ENCODE data around the gene ABHD12B. TPM values are rescaled to one million over a fixed set of nuclear protein-coding genes. Genes with fewer than 3 reads are reported as not detected.

Gene ABHD12B
- total and polyA plus RNA-seq, 10 donors = not detected

- WGBS, 5 donors = 70 to 85% (median 74%) methylated on average over 4 of the region's 4 CpGs
- Histone ChIP-seq H3K36me3 (no peaks in the 10 kb centered on the region), H3K27ac (no peak overlapping the region), H3K9me3 (no peaks in the 10 kb centered on the region), H3K27me3 (replicated peaks in 1 of 7) (no peaks in the 10 kb centered on the region), H3K4me1 (peaks cover 0 to 32% (median 11%) of the 10 kb centered on the region in 6 donors), H3K4me3 (no peak overlapping the region)
- intact Hi-C loops (cut with DNase I; ENCODE audit: low total_unique reads) = no loop called here
- DNase-seq = no peak
- TF ChIP-seq POLR2A (IDR thresholded peaks at IDR 0.05) = no peak
- TF ChIP-seq CTCF (IDR thresholded peaks at IDR 0.05 in 8 of 11, conservative IDR thresholded peaks at IDR 0.05 in 3 of 11) = no peak
- no peak for TF ChIP-seq POLR2AphosphoS5 (IDR thresholded peaks at IDR 0.05)
These were observed 9.8 kb upstream of the ABHD12B start for GRCh38 chr14:50862036-50862570.

- H3K27me3 ChIP-seq (replicated peaks in 1 of 7) = peaks cover 0 to 17% (median 0%) of the 10 kb centered on the region in 7 donors
- DNase-seq = no peak
- peaks cover 0 to 30% (median 9%) of the 10 kb centered on the region in 6 donors for H3K4me1 ChIP-seq
- intact Hi-C loops (cut with DNase I; ENCODE audit: low total_unique reads) = no loop called here
- no peaks in the 10 kb centered on the region for H3K36me3 ChIP-seq
- no peak overlapping the region for H3K4me3 ChIP-seq
- H3K27ac ChIP-seq = no peak overlapping the region
- TF ChIP-seq POLR2AphosphoS5 (IDR thresholded peaks at IDR 0.05) (no peak), POLR2A (IDR thresholded peaks at IDR 0.05) (no peak), CTCF (IDR thresholded peaks at IDR 0.05 in 8 of 11, conservative IDR thresholded peaks at IDR 0.05 in 3 of 11) (no peak)
- no peaks in the 10 kb centered on the region for H3K9me3 ChIP-seq
These were observed 7.6 kb upstream of the ABHD12B start for GRCh38 chr14:50864237-50864636.

GRCh38 chr14:50864946-50865345 is 6.9 kb upstream of the ABHD12B start:
- 89 to 95% (median 94%) methylated on average over 5 of the region's 5 CpGs for WGBS, 5 donors
- H3K4me1 ChIP-seq = peaks cover 0 to 23% (median 4%) of the 10 kb centered on the region in 6 donors
- no peaks in the 10 kb centered on the region for H3K9me3 ChIP-seq
- H3K36me3 ChIP-seq = no peaks in the 10 kb centered on the region
- DNase-seq = no peak
- peak overlapping the region in 3 of 8 donors; percentile 49 to 69 (median 69) for H3K27ac ChIP-seq
- TF ChIP-seq POLR2A (IDR thresholded peaks at IDR 0.05) = no peak
- no peak for TF ChIP-seq CTCF (IDR thresholded peaks at IDR 0.05 in 8 of 11, conservative IDR thresholded peaks at IDR 0.05 in 3 of 11)
- no peak for TF ChIP-seq POLR2AphosphoS5 (IDR thresholded peaks at IDR 0.05)
- intact Hi-C loops (cut with DNase I; ENCODE audit: low total_unique reads) = no loop called here
- no peak overlapping the region for H3K4me3 ChIP-seq
- H3K27me3 ChIP-seq (replicated peaks in 1 of 7) = peaks cover 0 to 24% (median 1%) of the 10 kb centered on the region in 7 donors

GRCh38 chr14:50865391-50866076 is 6.3 kb upstream of the ABHD12B start:
- no peak overlapping the region for H3K4me3 ChIP-seq
- H3K27me3 ChIP-seq (replicated peaks in 1 of 7) = peaks cover 0 to 30% (median 6%) of the 10 kb centered on the region in 7 donors
- 45 to 58% (median 50%) methylated on average over 11 of the region's 11 CpGs for WGBS, 5 donors
- H3K4me1 ChIP-seq = peaks cover 0 to 17% (median 1%) of the 10 kb centered on the region in 6 donors
- no peak for TF ChIP-seq POLR2AphosphoS5 (IDR thresholded peaks at IDR 0.05)
- TF ChIP-seq POLR2A (IDR thresholded peaks at IDR 0.05) = no peak
- no peak for TF ChIP-seq CTCF (IDR thresholded peaks at IDR 0.05 in 8 of 11, conservative IDR thresholded peaks at IDR 0.05 in 3 of 11)
- no peaks in the 10 kb centered on the region for H3K9me3 ChIP-seq
- intact Hi-C loops (cut with DNase I; ENCODE audit: low total_unique reads) = no loop called here
- DNase-seq = no peak
- H3K27ac ChIP-seq = peak overlapping the region in 5 of 8 donors; percentile 8 to 69 (median 52)
- H3K36me3 ChIP-seq = no peaks in the 10 kb centered on the region

Measured in spleen (tissue), 11 donors.